ENCODE measurements around the gene FRMD4A.

The FRMD4A gene

GRCh38 chr10:13892001-13892491, 438.7 kb downstream of the FRMD4A start:
- TF ChIP-seq CTCF (IDR thresholded peaks at IDR 0.05; ENCODE audit: insufficient read depth, low read depth, low read length, missing control alignments): no peak
- H3K4me3 ChIP-seq (ENCODE audit: low read length): peak overlapping the region; percentile 21
- DNase-seq (ENCODE audit: low read depth): no peak

DNA sequence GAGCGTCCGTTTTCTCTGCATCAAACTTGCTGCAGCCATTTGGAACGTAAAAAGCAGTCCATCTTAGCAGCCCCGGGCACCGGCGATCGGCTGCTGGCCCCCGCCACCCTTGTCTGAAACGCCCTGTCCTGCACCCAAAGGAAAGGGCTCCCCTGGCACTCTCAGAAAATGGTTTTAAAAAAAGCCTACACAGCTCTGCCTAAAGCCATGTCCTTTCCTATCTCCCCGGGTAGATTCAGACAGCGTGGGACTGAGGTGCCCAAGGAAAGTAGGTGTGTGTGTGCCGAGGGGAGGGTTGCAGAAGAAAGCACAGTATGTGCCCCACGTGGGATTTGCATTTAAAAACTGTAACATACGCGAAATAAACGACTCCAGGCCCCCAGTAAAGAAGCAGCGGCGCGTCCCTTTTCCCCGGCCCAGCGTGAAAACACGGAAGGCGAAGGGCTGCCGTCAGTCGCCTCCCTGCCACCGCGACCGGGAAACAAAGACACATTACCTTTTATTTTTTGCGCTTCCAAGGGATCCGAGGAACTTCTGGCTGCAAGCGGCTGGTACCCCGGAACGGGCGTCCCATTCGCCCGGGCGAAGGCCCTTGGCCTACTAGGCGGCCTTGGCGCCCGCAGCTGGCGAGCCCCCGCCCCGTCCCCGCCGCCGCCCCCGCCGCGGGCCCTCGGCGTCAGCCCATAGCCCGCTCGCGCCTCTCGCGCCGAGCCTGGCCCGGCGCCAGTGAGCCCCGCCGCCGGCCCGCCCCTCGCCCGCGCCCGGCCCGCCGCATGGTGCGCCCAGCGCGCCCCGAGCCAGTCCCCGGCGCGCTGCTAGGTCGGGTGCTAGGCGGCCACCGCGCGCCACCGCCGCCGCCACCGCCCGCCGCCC, 439.4 kb downstream of the FRMD4A start:
- peak overlapping the region; percentile 43 for H3K4me3 ChIP-seq (ENCODE audit: low read length)
- peak; percentile 13 for DNase-seq (ENCODE audit: low read depth)
- TF ChIP-seq CTCF (IDR thresholded peaks at IDR 0.05; ENCODE audit: insufficient read depth, low read depth, low read length, missing control alignments): no peak

- no peak for TF ChIP-seq CTCF (IDR thresholded peaks at IDR 0.05; ENCODE audit: insufficient read depth, low read depth, low read length, missing control alignments)
- peak; percentile 10 for DNase-seq (ENCODE audit: low read depth)
These were observed 440.2 kb downstream of the FRMD4A start for GRCh38 chr10:13890233-13891127.

GRCh38 chr10:13887761-13888160, 443.0 kb downstream of the FRMD4A start:
- no peak overlapping the region for H3K4me3 ChIP-seq (ENCODE audit: low read length)
- no peak for DNase-seq (ENCODE audit: low read depth)
- TF ChIP-seq CTCF (IDR thresholded peaks at IDR 0.05; ENCODE audit: insufficient read depth, low read depth, low read length, missing control alignments): no peak

More at GRCh38 chr10:13890233-13891127, 440.2 kb downstream of the FRMD4A start:
- peak overlapping the region; percentile 43 for H3K4me3 ChIP-seq (ENCODE audit: low read length)

DNA sequence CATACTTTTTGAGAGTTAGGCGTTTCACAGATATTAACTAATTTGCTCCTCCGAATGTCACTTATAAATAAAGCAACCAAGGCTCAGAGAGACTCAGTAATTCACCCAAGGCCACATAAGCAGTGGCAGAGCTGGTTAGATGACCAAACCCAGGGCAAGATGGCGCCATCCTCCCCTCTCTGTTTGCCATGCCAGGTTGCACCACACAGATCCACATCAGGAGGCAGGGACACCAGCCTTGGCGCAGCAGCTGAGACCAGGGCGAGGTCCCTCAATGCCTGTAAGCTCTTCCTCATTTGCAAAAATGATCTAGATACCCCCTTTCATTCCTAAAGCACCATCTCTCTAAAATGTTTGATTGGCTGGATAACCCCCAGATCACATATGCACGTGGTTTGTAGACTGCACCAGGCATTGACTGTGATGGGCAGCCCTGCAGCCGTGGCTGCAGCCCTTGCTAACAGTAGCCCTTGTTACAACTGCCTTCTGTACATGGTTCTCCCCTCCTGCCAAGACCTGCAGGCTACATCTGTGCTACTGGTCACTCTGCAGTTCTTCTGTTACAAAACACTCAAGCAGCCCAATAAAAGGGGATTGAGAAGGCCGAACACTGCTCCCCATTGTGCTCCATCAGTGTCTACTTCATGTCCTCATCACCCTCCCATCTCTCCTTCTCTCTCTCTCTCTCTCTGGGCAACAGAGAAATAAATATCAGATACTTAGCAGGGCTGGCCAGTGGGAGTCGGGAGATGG, 445.3 kb downstream of the FRMD4A start:
- TF ChIP-seq CTCF (IDR thresholded peaks at IDR 0.05; ENCODE audit: insufficient read depth, low read depth, low read length, missing control alignments): no peak
- no peak overlapping the region for H3K4me3 ChIP-seq (ENCODE audit: low read length)
- no peak for DNase-seq (ENCODE audit: low read depth)

Measured in epithelial cell of esophagus (primary cell).